Omental fat pad (tissue), 4 donors: ENCODE data around the gene COX6B2. TPM values are rescaled to one million over a fixed set of nuclear protein-coding genes. Genes with fewer than 3 reads are reported as not detected.
A peak's percentile ranks its signal among the peaks of the same experiment; 100 is the strongest.

Experiments used
- ATAC-seq: fragments of 150-250 bp; one replicate; pipeline ENCODE4 v1.9.1; 2016; ENCODE audit warnings: mild to moderate bottlenecking, moderate library complexity; ENCODE audit not compliant: low FRiP score
- DNase-seq: peaks from one replicate; pipeline ENCODE4 v3.0.0-alpha.2; 2019; ENCODE audit warnings: low spot score
- total RNA-seq, 4 donors: library from RNA; depleted of rRNA; stranded (reverse); fragments of >200 nt; gene quantifications; one replicate each; pipeline ENCODE4 v1.1.0, GENCODE V29; 2016
- TF ChIP-seq, protein P1 (sequence below), 3 donors: fragments of 450-650 bp; IDR thresholded peaks; one replicate each; pipeline ENCODE4 v1.5.1; 2016 to 2017; ENCODE audit warnings: antibody characterized with exemption in 3 of 3, mild to moderate bottlenecking in 3 of 3, moderate library complexity in 2 of 3

The COX6B2 gene
- total RNA-seq, 4 donors from 2014 or later, result 0.56 TPM; not detected in 3

DNA sequence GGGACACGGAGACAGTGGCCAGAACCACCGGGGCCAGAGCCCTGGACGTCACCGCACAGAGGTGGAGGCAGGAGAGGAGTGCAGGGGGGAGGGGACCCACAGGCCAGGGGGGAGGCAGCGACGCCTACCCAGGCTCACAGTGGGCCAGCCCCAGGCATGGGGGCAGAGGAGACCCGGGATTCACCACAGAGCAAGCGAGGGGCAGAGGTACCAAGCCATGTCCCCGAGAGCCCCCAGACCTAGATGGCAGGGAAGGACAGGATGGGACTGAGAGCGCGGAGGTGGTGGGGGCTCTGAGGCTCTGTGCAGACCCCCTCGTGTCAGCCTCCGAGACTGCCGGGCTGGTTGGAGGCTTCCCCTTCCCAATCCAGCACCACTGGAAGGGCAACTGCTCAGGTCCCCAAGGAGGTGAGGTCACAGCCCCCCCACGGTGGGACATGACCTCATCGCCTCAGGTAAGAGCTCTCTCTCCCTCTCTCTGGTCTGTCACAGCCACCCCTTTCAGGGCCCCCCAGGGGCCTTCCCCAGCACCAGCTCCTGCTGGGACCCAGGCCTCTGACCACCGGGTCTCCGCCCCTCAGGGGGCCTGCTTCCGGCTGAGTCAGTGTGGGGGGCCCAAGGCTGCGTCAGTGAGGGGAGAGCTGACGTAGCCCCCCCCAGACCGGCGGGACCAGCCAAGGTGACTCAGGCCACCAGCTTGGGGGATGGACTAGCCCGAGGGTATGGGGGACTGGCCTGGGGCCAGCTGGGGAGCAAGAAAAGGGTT, 18.0 kb upstream of the COX6B2 start:
- ATAC-seq (no peak), DNase-seq (no peak)
- TF ChIP-seq, protein P1, sequence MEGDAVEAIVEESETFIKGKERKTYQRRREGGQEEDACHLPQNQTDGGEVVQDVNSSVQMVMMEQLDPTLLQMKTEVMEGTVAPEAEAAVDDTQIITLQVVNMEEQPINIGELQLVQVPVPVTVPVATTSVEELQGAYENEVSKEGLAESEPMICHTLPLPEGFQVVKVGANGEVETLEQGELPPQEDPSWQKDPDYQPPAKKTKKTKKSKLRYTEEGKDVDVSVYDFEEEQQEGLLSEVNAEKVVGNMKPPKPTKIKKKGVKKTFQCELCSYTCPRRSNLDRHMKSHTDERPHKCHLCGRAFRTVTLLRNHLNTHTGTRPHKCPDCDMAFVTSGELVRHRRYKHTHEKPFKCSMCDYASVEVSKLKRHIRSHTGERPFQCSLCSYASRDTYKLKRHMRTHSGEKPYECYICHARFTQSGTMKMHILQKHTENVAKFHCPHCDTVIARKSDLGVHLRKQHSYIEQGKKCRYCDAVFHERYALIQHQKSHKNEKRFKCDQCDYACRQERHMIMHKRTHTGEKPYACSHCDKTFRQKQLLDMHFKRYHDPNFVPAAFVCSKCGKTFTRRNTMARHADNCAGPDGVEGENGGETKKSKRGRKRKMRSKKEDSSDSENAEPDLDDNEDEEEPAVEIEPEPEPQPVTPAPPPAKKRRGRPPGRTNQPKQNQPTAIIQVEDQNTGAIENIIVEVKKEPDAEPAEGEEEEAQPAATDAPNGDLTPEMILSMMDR (IDR thresholded peaks at IDR 0.05), result no peak

DNA sequence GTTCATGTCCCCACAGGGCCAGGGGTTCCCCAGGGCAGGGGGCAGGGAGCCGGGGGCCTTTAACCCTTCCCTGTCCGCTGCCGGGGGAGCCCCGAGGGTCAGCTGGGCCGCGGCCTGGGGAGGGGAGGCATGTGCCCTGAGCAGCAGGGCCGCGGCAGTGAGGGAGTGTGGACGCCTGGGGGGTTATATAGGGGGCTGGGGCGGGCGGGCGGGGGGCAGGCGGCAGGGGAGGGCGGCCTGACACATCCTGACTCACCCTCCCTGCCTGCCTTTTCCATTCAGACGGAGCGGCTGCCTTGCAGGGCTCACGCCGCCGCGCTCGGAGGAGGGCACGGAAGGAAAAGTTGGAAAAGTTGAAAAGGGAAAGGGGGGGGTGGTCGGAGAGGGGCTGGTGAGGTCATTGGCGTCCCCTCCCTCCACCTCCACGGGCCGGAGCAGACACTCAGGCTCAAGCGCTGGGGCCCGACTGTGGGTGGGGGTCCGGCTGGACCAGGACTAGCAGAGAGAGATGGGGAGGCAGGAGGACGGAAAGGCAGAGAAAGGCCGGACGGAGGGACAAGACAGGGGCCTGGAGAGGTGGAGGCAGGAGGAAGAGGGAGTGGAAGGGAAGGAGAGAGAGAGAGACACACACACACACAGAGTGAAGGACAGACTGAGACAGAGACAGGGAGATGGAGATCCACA, 15.9 kb upstream of the COX6B2 start, which contains the start of gene IL11:
Gene IL11, minus strand, starts transcription at position 159 of the 684 bp plus-strand sequence. Its CDS starts 153 bp downstream, at position 6.
- DNase-seq (no peak), ATAC-seq (no peak)
- TF ChIP-seq, protein P1 (IDR thresholded peaks at IDR 0.05), result no peak

DNA sequence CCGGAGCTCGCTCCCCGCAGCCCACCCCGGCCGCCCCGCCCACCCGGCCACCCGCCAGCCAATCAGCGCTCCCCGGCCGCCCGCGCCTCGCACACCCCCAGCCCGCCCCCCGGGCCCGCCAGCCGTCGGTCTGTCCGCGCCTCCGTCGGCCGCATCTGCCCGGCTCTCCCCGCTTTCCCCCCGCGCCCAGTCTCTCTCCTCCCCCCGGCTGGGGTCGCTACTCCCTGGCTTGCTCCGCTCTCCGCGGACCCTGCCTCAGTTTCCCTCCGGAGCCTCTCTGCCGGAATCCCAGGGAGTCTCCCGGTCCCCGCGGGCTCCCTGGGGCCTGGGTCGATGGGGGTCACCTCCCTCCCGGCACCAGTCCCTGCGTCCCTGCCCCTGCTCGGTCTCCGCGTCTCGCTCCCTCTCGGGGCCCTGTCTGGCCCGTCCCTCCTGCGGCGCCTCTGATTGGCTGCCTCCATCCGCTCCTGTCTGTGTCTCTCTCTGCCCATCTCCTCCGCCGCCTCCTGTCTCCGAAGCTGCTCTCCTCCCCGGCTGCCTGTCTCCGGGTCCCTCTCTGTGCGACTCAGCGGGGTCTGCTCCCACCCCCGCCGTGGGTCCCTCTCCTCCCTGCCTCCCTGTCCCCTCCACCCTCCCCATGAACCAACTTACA, 15.3 kb upstream of the COX6B2 start:
- TF ChIP-seq, protein P1 (IDR thresholded peaks at IDR 0.05), result no peak
- ATAC-seq (peak; percentile 46), DNase-seq (no peak)

DNA sequence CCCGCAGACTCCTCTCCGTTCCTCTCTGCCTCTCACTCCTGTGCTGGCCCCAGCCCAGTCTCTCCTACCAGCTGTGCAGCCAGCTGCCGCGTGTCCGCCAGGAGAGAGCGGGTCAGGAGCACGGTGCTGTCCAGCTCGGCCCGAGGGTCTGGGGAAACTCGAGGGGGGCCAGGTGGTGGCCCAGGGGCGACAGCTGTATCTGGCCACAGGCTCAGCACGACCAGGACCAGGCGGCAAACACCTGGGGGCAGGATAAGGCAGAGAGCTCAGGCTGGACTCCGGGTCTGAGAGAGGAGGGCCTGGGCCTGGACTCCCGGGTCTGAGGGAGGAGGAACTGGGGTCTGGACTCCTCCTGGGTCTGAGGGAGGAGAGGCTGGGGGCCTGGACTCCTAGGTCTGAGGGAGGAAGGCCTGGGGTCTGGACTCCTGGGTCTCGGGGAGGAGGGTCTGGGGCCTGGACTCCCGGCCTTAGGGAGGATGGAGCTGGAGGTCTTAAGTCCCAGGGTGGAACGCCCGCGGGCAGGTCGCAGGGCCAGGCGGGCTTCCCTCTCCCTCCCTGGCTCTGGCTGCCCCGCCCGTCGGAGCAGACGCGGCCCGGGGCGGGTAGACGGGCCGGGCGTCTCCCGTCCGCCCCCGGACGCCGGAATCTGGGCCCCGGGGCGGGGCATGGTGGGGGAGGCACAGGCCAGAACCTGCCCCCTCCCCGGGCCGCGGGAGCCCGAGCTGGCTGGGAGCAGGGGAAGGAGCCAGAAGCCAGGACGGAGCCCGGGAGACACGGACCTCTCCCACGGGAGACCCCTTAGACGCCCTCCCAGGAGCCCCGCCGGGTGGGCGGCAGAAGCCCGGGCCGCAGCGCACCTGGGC, 14.4 kb upstream of the COX6B2 start:
- no peak for DNase-seq
- TF ChIP-seq, protein P1 (IDR thresholded peaks at IDR 0.05), result no peak
- ATAC-seq, result peak; percentile 74

DNA sequence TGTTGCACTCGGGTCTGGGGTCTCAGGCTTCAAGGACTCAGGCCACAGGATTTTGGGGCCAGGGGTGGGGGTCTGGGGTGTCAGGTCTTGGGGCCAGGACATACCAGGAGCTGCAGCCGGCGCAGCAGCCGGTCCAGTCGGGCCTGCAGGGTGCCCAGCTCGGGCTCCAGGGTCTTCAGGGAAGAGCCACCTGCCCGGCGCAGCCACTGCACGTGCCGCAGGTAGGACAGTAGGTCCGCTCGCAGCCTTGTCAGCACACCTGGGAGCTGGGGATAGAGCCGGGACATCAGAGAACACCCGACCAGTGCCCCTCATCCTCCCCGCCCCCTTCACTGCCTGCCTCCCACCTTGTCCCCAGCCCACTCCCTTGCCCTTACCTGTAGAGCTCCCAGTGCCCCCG, 13.6 kb upstream of the COX6B2 start:
- TF ChIP-seq, protein P1 (IDR thresholded peaks at IDR 0.05), result no peak
- DNase-seq, result no peak

DNA sequence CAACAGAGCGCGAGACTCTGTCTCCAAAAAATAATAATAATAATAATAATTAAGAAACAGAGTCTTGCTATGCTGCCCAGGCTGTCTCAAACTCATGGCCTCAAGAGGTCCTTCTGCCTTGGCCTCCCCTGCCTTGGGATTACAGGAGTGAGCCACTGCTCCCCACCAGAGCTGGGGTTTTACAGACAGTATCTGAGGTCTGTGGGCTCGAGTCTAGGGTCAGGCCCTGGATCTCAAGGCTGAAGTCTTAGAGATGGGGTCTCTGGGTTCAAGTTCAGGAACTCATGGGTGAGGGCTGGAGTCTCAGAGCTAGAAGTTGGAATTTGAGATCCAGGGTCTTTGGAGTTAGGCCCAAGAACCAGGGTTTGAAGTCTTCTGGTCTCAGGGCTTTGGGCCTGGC, 12.3 kb upstream of the COX6B2 start:
- TF ChIP-seq, protein P1 (IDR thresholded peaks at IDR 0.05), result no peak
- ATAC-seq (no peak), DNase-seq (no peak)

More for the DNA sequence above, 13.6 kb upstream of the COX6B2 start:
- no peak for ATAC-seq
